MCF 10A (cell line): ENCODE results near the gene HMGN2. TPM values are rescaled to one million over a fixed set of nuclear protein-coding genes. Genes with fewer than 3 reads are reported as not detected.
A peak's percentile ranks its signal among the peaks of the same experiment; 100 is the strongest.

Experiments
- Bru-seq: library from RNA; stranded (reverse); fragments of 400-500 nt; gene quantifications from one replicate; lab custom pipeline; 2021; lab: Mats Ljungman, UMichigan
- BruChase-seq, 2 experiments: library from RNA; stranded (reverse); fragments of 400-500 nt; gene quantifications; one replicate each; lab custom pipeline; 2021; lab: Mats Ljungman, UMichigan
- BruUV-seq: library from RNA; stranded (reverse); fragments of 400-500 nt; replicated peaks from 2 replicates; lab custom pipeline; 2021; lab: Mats Ljungman, UMichigan
- CTCF ChIA-PET: fragments of 300-600 bp; sonication (Branson Sonifier 250); formaldehyde crosslinking; extraction: SDS; loops from one replicate; lab custom pipeline; 2021; ENCODE audit warnings: antibody characterized with exemption, inconsistent platforms; lab: Yijun Ruan, JAX
- POLR2A ChIA-PET: fragments of 300-600, 350-650 bp; sonication (Branson Sonifier 250); formaldehyde crosslinking; extraction: SDS; loops from one replicate; lab custom pipeline; 2020; ENCODE audit warnings: antibody characterized with exemption, inconsistent platforms; lab: Yijun Ruan, JAX
- DNase-seq: peaks from one replicate; pipeline ENCODE4 v3.0.0-alpha.2; 2018; ENCODE audit not compliant: unreplicated experiment
- H3K27ac Mint-ChIP-seq: one replicate; pipeline ENCODE4 v1.8.0; 2022; ENCODE audit warnings: mild to moderate bottlenecking, low read depth, mixed read lengths; ENCODE audit not compliant: unreplicated experiment
- H3K27me3 Mint-ChIP-seq: one replicate; pipeline ENCODE4 v1.8.0; 2022; ENCODE audit warnings: mixed read lengths; ENCODE audit not compliant: insufficient read depth, unreplicated experiment
- H3K36me3 Mint-ChIP-seq: one replicate; pipeline ENCODE4 v1.8.0; 2022; ENCODE audit warnings: mild to moderate bottlenecking, moderate library complexity, mixed read lengths; ENCODE audit not compliant: insufficient read depth, unreplicated experiment
- H3K4me1 Mint-ChIP-seq: one replicate; pipeline ENCODE4 v1.8.0; 2022; ENCODE audit warnings: mixed read lengths; ENCODE audit not compliant: insufficient read depth, unreplicated experiment
- H3K4me3 Mint-ChIP-seq: one replicate; pipeline ENCODE4 v1.8.0; 2022; ENCODE audit warnings: mild to moderate bottlenecking, moderate library complexity, mixed read lengths; ENCODE audit not compliant: unreplicated experiment
- H3K9me3 Mint-ChIP-seq: one replicate; pipeline ENCODE4 v1.8.0; 2022; ENCODE audit warnings: mixed read lengths; ENCODE audit not compliant: unreplicated experiment
- CTCF ChIP-seq: fragments of 200-600 bp; IDR thresholded peaks from one replicate; pipeline ENCODE4 v1.8.0; 2022; ENCODE audit warnings: antibody characterized with exemption, mild to moderate bottlenecking; ENCODE audit not compliant: unreplicated experiment
- intact Hi-C: fragments of 100-400 bp; cut with micrococcal nuclease; formaldehyde crosslinking; loops from 2 replicates; pipeline ENCODE4 v1.14.1; 2022
- long read RNA-seq: library from polyadenylated mRNA; stranded (forward); transcript quantifications from one replicate; pipeline ENCODE4 v2.0.0, GENCODE V29; 2022
- total RNA-seq: library from RNA; stranded (reverse); gene quantifications from 2 replicates; pipeline ENCODE4 v1.2.3, GENCODE V29; 2022

HMGN2 gene
- total RNA-seq: 302 and 364 TPM in 2 replicates
- percentile 98 among the genes with signal in this experiment for Bru-seq, nascent RNA
- BruChase-seq, experiment 1, labeled RNA remaining after a 6-hour chase: percentile 99 among the genes with signal in this experiment
- percentile 99 among the genes with signal in this experiment for BruChase-seq, experiment 2, labeled RNA remaining after a 2-hour chase
- long read RNA-seq, transcript HMGN2-208 (4 exons, 1,030 nt): minor isoform, 8 of 1,712 reads
- long read RNA-seq, transcript HMGN2-206 (6 exons, 932 nt): minor isoform, 18 of 1,712 reads
- long read RNA-seq, transcript HMGN2-201 (6 exons, 1,191 nt): major isoform, 1,617 of 1,712 reads
- long read RNA-seq, transcript HMGN2-202 (5 exons, 1,045 nt): minor isoform, 8 of 1,712 reads
- long read RNA-seq, partial matches to known transcripts: 12 of 1,712 reads
- long read RNA-seq, other reads (novel, unspliced or antisense): 30 of 1,712 reads

- intact Hi-C loops: loop anchor here (2.0 to 5.0 kb wide), 2 partner anchors 40 to 58 kb away; partner anchors contain the start of gene DHDDS
- ChIA-PET CTCF (interaction anchor here (0.5 to 2.5 kb wide), 3 partner anchors 11 to 475 kb away, joined by 3 to 9 read pairs (median 4); no protein-coding TSS in a partner anchor), POLR2A (interaction anchor here (0.6 to 5.1 kb wide), 17 partner anchors 9 to 349 kb away, joined by 3 to 41 read pairs (median 5); partner anchors contain the start of genes DHDDS, PIGV and RPS6KA1)
- Mint-ChIP-seq H3K27ac (peak within 1 kb of the TSS; percentile 69), H3K9me3 (no peaks in the 10 kb centered on the region), H3K27me3 (no peaks in the 10 kb centered on the region), H3K4me1 (peaks cover 37% of the 10 kb centered on the region), H3K36me3 (peaks cover 55% of the 10 kb centered on the region), H3K4me3 (peak within 1 kb of the TSS; percentile 85)
- no peak for TF ChIP-seq CTCF
- DNase-seq: peak; percentile 85
- no TSS peak for BruUV-seq
These were observed at the start of gene HMGN2 for GRCh38 chr1:26472320-26472900. Gene HMGN2 (plus strand): TSS chr1:26472440. CDS start chr1:26472613, 173 bp downstream.

GRCh38 chr1:26429721-26430120 lies 42.5 kb upstream of the HMGN2 start:
- BruUV-seq: no TSS peak
- TF ChIP-seq CTCF: no peak
- peaks cover 27% of the 10 kb centered on the region for H3K36me3 Mint-ChIP-seq
- ChIA-PET POLR2A (interaction anchor here (1.7 kb wide), 1 partner anchor 42 kb away, joined by 4 read pairs; the partner anchor contains the start of gene HMGN2), CTCF (interaction anchor here (1.0 to 4.8 kb wide), 2 partner anchors 12 to 16 kb away, joined by 3 to 23 read pairs; no protein-coding TSS in a partner anchor)
- no peak overlapping the region for H3K27ac Mint-ChIP-seq
- no peaks in the 10 kb centered on the region for H3K27me3 Mint-ChIP-seq
- peaks cover 12% of the 10 kb centered on the region for H3K4me1 Mint-ChIP-seq
- DNase-seq: no peak
- H3K4me3 Mint-ChIP-seq: peak overlapping the region; percentile 7
- intact Hi-C loops: loop anchor here (5.0 kb wide), 1 partner anchor 43 kb away; the partner anchor contains the start of gene HMGN2
- no peaks in the 10 kb centered on the region for H3K9me3 Mint-ChIP-seq

- Mint-ChIP-seq H3K27ac (peak within 1 kb of the TSS; percentile 88), H3K4me3 (peak within 1 kb of the TSS; percentile 94), H3K4me1 (peaks cover 12% of the 10 kb centered on the region), H3K27me3 (no peaks in the 10 kb centered on the region), H3K36me3 (peaks cover 43% of the 10 kb centered on the region), H3K9me3 (no peaks in the 10 kb centered on the region)
- ChIA-PET CTCF (interaction anchor here (0.6 to 1.7 kb wide), 4 partner anchors 15 to 259 kb away, joined by 3 to 7 read pairs (median 4); no protein-coding TSS in a partner anchor), POLR2A (interaction anchor here (0.5 to 3.4 kb wide), 35 partner anchors 11 to 1714 kb away, joined by 3 to 41 read pairs (median 3); partner anchors contain the start of genes CEP85, HMGN2, PDIK1L and RPS6KA1)
- no TSS peak for BruUV-seq
- peak; percentile 97 for DNase-seq
- intact Hi-C loops: loop anchor here (5.0 kb wide), 1 partner anchor 40 kb away; the partner anchor contains the start of gene HMGN2
- TF ChIP-seq CTCF: no peak
These were observed 40.1 kb upstream of the HMGN2 start, which contains the start of gene DHDDS for GRCh38 chr1:26431979-26432695. Gene DHDDS (plus strand): TSS chr1:26432321. CDS start chr1:26432946, 625 bp downstream.
